Endothelial cell of umbilical vein (primary cell): ENCODE results near the gene LDLRAD4. TPM values are rescaled to one million over a fixed set of nuclear protein-coding genes. Genes with fewer than 3 reads are reported as not detected.

Experiments
- BruUV-seq: library from RNA; stranded (reverse); fragments of 400-500 nt; replicated peaks from 2 replicates; lab custom pipeline; 2021; lab: Mats Ljungman, UMichigan
- CTCF ChIA-PET: fragments of 300-600, 350-600 bp; sonication (Branson Sonifier 250); formaldehyde crosslinking; loops from one replicate; lab custom pipeline; 2021; ENCODE audit warnings: antibody characterized with exemption, inconsistent platforms; lab: Charles Lee
- POLR2A ChIA-PET: fragments of 300-600, 350-600 bp; sonication (Branson Sonifier 250); formaldehyde crosslinking; loops from one replicate; lab custom pipeline; 2021; ENCODE audit warnings: antibody characterized with exemption, inconsistent platforms; lab: Charles Lee
- DNase-seq: peaks from one replicate; pipeline ENCODE4 v3.0.0-alpha.2; 2011; ENCODE audit warnings: low read depth, low spot score
- FAIRE-seq: peaks from 2 replicates; lab custom pipeline; 2011; peaks lifted over from hg19 to GRCh38; lab: Jason Lieb, UNC
- H2AFZ ChIP-seq: 2 replicates; pipeline ENCODE4 v1.6.0; 2012; ENCODE audit warnings: low read depth, low read length, control low read depth, inconsistent platforms
- H3K27ac ChIP-seq: 2 replicates; pipeline ENCODE4 v1.5.1; 2011; ENCODE audit warnings: low read depth, mild to moderate bottlenecking, control low read depth, low read length, moderate library complexity; ENCODE audit not compliant: insufficient read depth
- H3K27me3 ChIP-seq, 2 experiments: 2 replicates each; pipeline versions ENCODE4 v1.6.0 to v1.6.1; 2011; ENCODE audit warnings: low read length in 2 of 2, mixed read lengths in 1 of 2; ENCODE audit not compliant: control insufficient read depth in 2 of 2, insufficient read depth in 2 of 2
- H3K36me3 ChIP-seq, 2 experiments: 2 replicates in 1 of 2; 3 replicates in 1 of 2; pipeline ENCODE4 v1.5.1; 2011; ENCODE audit warnings: low read length in 2 of 2, mild to moderate bottlenecking in 1 of 2, moderate library complexity in 1 of 2; ENCODE audit not compliant: control insufficient read depth in 2 of 2, insufficient read depth in 2 of 2; ENCODE audit errors: extremely low read depth in 1 of 2
- H3K4me1 ChIP-seq: 3 replicates; pipeline ENCODE4 v1.5.1; 2011; ENCODE audit warnings: mild to moderate bottlenecking, low read length; ENCODE audit not compliant: control insufficient read depth, insufficient read depth; ENCODE audit errors: extremely low read depth
- H3K4me2 ChIP-seq: 2 replicates; pipeline ENCODE4 v1.6.1; 2011; ENCODE audit warnings: low read length, control low read depth, mixed read lengths; ENCODE audit not compliant: insufficient read depth
- H3K4me3 ChIP-seq, 3 experiments: fragments of 200-600 bp in 1 of 3; sonication (generic), shearing (Covaris generic) in 1 of 3; replicated peaks in 1 of 3; 2 replicates each; pipeline ENCODE4 v1.5.1; 2011 to 2016; ENCODE audit warnings: control low read depth in 3 of 3, low read length in 3 of 3, mild to moderate bottlenecking in 2 of 3, inconsistent platforms in 1 of 3, low read depth in 1 of 3, moderate library complexity in 1 of 3; ENCODE audit not compliant: insufficient read depth in 1 of 3
- H3K79me2 ChIP-seq: 2 replicates; pipeline ENCODE4 v1.6.0; 2012; ENCODE audit warnings: low read length, inconsistent platforms; ENCODE audit not compliant: control insufficient read depth, insufficient read depth
- H3K9ac ChIP-seq: replicated peaks from 2 replicates; pipeline ENCODE3; 2011; ENCODE audit warnings: low read length, control low read depth; ENCODE audit not compliant: insufficient read depth; ENCODE audit errors: extremely low read depth
- H3K9me1 ChIP-seq: replicated peaks from 3 replicates; pipeline ENCODE4 v1.6.0; 2011; ENCODE audit warnings: mild to moderate bottlenecking, low read length; ENCODE audit not compliant: control insufficient read depth, insufficient read depth; ENCODE audit errors: extremely low read depth
- H3K9me3 ChIP-seq: replicated peaks from 2 replicates; pipeline ENCODE4 v1.5.1; 2012; ENCODE audit warnings: low read length, inconsistent platforms; ENCODE audit not compliant: control insufficient read depth, insufficient read depth
- H4K20me1 ChIP-seq: replicated peaks from 2 replicates; pipeline ENCODE3; 2011; ENCODE audit warnings: mild to moderate bottlenecking, low read length; ENCODE audit not compliant: control insufficient read depth, insufficient read depth; ENCODE audit errors: extremely low read depth
- CTCF ChIP-seq, 2 donors: IDR thresholded peaks; 1 replicate in 1 of 2; 2 replicates in 1 of 2; pipeline ENCODE4 v1.5.1; 2011; ENCODE audit warnings: low read length in 2 of 2, mild to moderate bottlenecking in 2 of 2, moderate library complexity in 2 of 2, control low read depth in 1 of 2, inconsistent platforms in 1 of 2, low read depth in 1 of 2; ENCODE audit not compliant: insufficient read depth in 1 of 2; ENCODE audit errors: extremely low read depth in 1 of 2
- EZH2 ChIP-seq: IDR thresholded peaks from 2 replicates; pipeline ENCODE4 v1.6.1; 2012; ENCODE audit warnings: borderline replicate concordance, low read depth, mild to moderate bottlenecking, moderate library complexity, low read length, inconsistent platforms; ENCODE audit not compliant: severe bottlenecking
- FOS ChIP-seq: IDR thresholded peaks from 2 replicates; pipeline ENCODE4 v1.6.1; 2011; ENCODE audit warnings: mild to moderate bottlenecking, low read length, moderate library complexity, borderline replicate concordance; ENCODE audit not compliant: insufficient read depth
- GATA2 ChIP-seq: IDR thresholded peaks from 2 replicates; pipeline ENCODE4 v1.7.0; 2011; ENCODE audit warnings: low read depth, mild to moderate bottlenecking, moderate library complexity, mixed read lengths, low read length; ENCODE audit not compliant: insufficient read length, insufficient read depth
- JUN ChIP-seq: IDR thresholded peaks from 2 replicates; pipeline ENCODE4 v1.6.1; 2011; ENCODE audit warnings: borderline replicate concordance, low read depth; ENCODE audit not compliant: insufficient read length, insufficient read depth
- MYC ChIP-seq: IDR thresholded peaks from one replicate; pipeline ENCODE4 v1.6.1; 2011; ENCODE audit warnings: mild to moderate bottlenecking, low read depth, low read length
- POLR2A ChIP-seq: IDR thresholded peaks from 2 replicates; pipeline ENCODE4 v1.6.1; 2012; ENCODE audit warnings: low read depth, mild to moderate bottlenecking, control low read depth, low read length
- POLR2AphosphoS5 ChIP-seq: IDR thresholded peaks from 2 replicates; pipeline ENCODE4 v1.6.1; 2012; ENCODE audit warnings: low read depth, mild to moderate bottlenecking, control low read depth, low read length, moderate library complexity; ENCODE audit not compliant: insufficient read depth
- dilution Hi-C: fragments of 300-500 bp; cut with MboI; formaldehyde crosslinking; loops from one replicate; pipeline ENCODE4 v1.15.0; 2019; ENCODE audit warnings: low sequenced_read_pairs; ENCODE audit not compliant: extremely low pct_ligation_motif_present
- intact Hi-C: fragments of 100-400 bp; cut with micrococcal nuclease; formaldehyde crosslinking; loops from one replicate; pipeline ENCODE4 v1.10.0; 2022
- polyA plus RNA-seq, 4 experiments: library from polyadenylated mRNA; depleted of rRNA in 3 of 4; stranded (reverse) in 3 of 4; unstranded in 1 of 4; fragments of >200 nt; gene quantifications; 2 replicates each; pipeline versions ENCODE4 v1.2.1 to v1.2.3, GENCODE V29; 2011 to 2012; ENCODE audit warnings: missing spikeins in 1 of 4
- total RNA-seq: library from RNA; stranded (reverse); gene quantifications from 2 replicates; pipeline ENCODE4 v1.2.3, GENCODE V29; 2021
- TF ChIP-seq, protein P1 (sequence below): IDR thresholded peaks from 2 replicates; pipeline ENCODE4 v1.6.1; 2011; ENCODE audit not compliant: insufficient read depth, insufficient read length

The LDLRAD4 gene
- total and polyA plus RNA-seq, 2 donors (not counting 3 experiments of a cell fraction or from before 2014, with no cell fraction given): 5.2 to 6.5 TPM

DNA sequence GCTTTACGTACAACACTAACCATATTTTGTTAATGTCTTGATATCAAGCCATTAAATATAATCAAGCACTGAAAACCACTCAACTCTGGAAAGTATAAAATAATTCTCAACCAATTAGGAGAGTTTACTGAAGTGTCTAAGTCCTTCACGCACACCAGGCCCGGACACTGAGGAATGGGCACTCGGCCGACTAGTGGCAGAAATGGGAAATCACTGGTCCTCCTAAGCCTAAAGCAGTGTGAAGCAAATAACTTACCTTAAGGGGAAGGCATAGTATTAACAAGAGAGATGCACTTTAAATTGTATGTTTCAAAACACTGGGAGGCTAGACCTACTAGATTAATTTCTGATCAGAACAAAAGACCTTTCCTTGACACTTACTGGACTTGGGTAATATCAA, 462.1 kb downstream of the LDLRAD4 start:
- TF ChIP-seq GATA2 (no peak), CTCF (IDR thresholded peaks at IDR 0.05; ENCODE audit: extremely low read depth in 1 of 2, insufficient read depth in 1 of 2, low read depth in 1 of 2, low read length in 2 of 2) (peak; percentile 10 to 14)
- CTCF ChIA-PET: interaction anchor here (0.6 kb wide), 1 partner anchor 23 kb away, joined by 4 read pairs; no protein-coding TSS in a partner anchor
- no peaks in the 10 kb centered on the region for H3K9me1 ChIP-seq
- no peaks in the 10 kb centered on the region for H3K36me3 ChIP-seq
- no peaks in the 10 kb centered on the region for H4K20me1 ChIP-seq
- FAIRE-seq (no peak), DNase-seq (no peak)
- BruUV-seq: no TSS peak
- no peak overlapping the region for H3K4me2 ChIP-seq
- no peak overlapping the region for H3K4me3 ChIP-seq
- no peaks in the 10 kb centered on the region for H3K4me1 ChIP-seq
- intact Hi-C loops: no loop called here
- POLR2A ChIA-PET: no interaction called here
- peaks cover 8% of the 10 kb centered on the region for H3K79me2 ChIP-seq
- H3K27me3 ChIP-seq: no peaks in the 10 kb centered on the region
- no peaks in the 10 kb centered on the region for H3K9me3 ChIP-seq
- no peak overlapping the region for H3K27ac ChIP-seq
- H2AFZ ChIP-seq: no peak overlapping the region
- dilution Hi-C loops: no loop called here
- no peak overlapping the region for H3K9ac ChIP-seq

DNA sequence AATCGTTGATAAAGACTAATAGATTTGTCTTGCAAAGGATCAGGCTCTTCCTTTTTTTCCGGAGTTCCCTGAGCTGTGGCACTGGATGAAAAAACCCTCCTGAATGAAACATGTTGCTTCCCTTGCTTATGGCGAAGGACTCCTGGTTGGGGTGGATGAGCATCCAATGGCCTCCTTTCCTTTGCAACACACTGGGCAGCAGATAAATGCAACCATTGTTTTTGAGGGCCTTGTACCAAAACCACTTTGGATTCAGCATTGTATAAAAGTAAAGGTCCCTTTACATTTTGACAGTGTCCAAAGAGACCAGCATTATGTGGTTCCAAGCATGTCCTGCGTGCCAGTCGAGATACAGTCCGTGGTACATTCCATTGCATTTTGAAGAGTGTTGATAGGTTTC, 463.1 kb downstream of the LDLRAD4 start:
- ChIA-PET POLR2A (no interaction called here), CTCF (no interaction called here)
- H3K9ac ChIP-seq: no peak overlapping the region
- no peak overlapping the region for H3K4me2 ChIP-seq
- H2AFZ ChIP-seq: no peak overlapping the region
- no peaks in the 10 kb centered on the region for H3K27me3 ChIP-seq
- DNase-seq (no peak), FAIRE-seq (no peak)
- H3K27ac ChIP-seq: no peak overlapping the region
- H3K4me3 ChIP-seq: no peak overlapping the region
- H3K36me3 ChIP-seq: no peaks in the 10 kb centered on the region
- peaks cover 13% of the 10 kb centered on the region for H3K79me2 ChIP-seq
- H3K4me1 ChIP-seq: no peaks in the 10 kb centered on the region
- H3K9me1 ChIP-seq: no peaks in the 10 kb centered on the region
- H3K9me3 ChIP-seq: no peaks in the 10 kb centered on the region
- intact Hi-C loops: no loop called here
- no TSS peak for BruUV-seq
- TF ChIP-seq GATA2 (no peak), EZH2 (no peak), POLR2A (no peak), JUN (no peak), POLR2AphosphoS5 (no peak), CTCF (IDR thresholded peaks at IDR 0.05; ENCODE audit: extremely low read depth in 1 of 2, insufficient read depth in 1 of 2, low read depth in 1 of 2, low read length in 2 of 2) (no peak), MYC (no peak), FOS (no peak)
- TF ChIP-seq, protein P1, sequence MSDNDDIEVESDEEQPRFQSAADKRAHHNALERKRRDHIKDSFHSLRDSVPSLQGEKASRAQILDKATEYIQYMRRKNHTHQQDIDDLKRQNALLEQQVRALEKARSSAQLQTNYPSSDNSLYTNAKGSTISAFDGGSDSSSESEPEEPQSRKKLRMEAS: no peak
- H4K20me1 ChIP-seq: no peaks in the 10 kb centered on the region
- dilution Hi-C loops: no loop called here
